ENCODE results near the gene TRIO.

The TRIO gene

GRCh38 chr5:14281746-14282181, 138.6 kb downstream of the TRIO start:
- H3K9me3 ChIP-seq (replicated peaks; ENCODE audit: insufficient read depth, low read length): no peaks in the 10 kb centered on the region
- H4K20me1 ChIP-seq (ENCODE audit: insufficient read depth, low read length): no peaks in the 10 kb centered on the region
- H3K36me3 ChIP-seq (replicated peaks; ENCODE audit: insufficient read depth, low read length): no peaks in the 10 kb centered on the region
- no peak overlapping the region for H3K27ac ChIP-seq (ENCODE audit: low read length)
- H3K4me1 ChIP-seq (ENCODE audit: low read length): 0 out of 2 replicates have a peak, but pooled peaks cover 8% of the 10 kb centered on the region
- H3K9ac ChIP-seq (ENCODE audit: low read length): no peak overlapping the region
- TF ChIP-seq EZH2 (optimal IDR thresholded peaks at IDR 0.05; ENCODE audit: low read depth, low read length) (no peak), EZH2phosphoT487 (IDR thresholded peaks at IDR 0.05; ENCODE audit: low read length) (no peak), CTCF (IDR thresholded peaks at IDR 0.05; ENCODE audit: low read length) (no peak)
- no peaks in the 10 kb centered on the region for H3K9me2 ChIP-seq (replicated peaks; ENCODE audit: insufficient read depth, low read length)
- no peak overlapping the region for H2AFZ ChIP-seq (ENCODE audit: low read length)
- no peak overlapping the region for H3K4me2 ChIP-seq (ENCODE audit: low read depth, low read length)
- 0 out of 2 replicates have a peak, but pooled peaks cover 3% of the 10 kb centered on the region for H3K79me2 ChIP-seq (ENCODE audit: low read length)
- DNase-seq: no peak
- no peaks in the 10 kb centered on the region for H3K27me3 ChIP-seq (replicated peaks; ENCODE audit: insufficient read depth, low read length)
- no peaks in the 10 kb centered on the region; the same call in 1 of the 2 replicates for H3F3A ChIP-seq (ENCODE audit: insufficient read depth, low read length)
- H3K4me3 ChIP-seq (ENCODE audit: low read length): no peak overlapping the region

GRCh38 chr5:14283139-14283538, 140.0 kb downstream of the TRIO start:
- H4K20me1 ChIP-seq (ENCODE audit: insufficient read depth, low read length): no peaks in the 10 kb centered on the region

GRCh38 chr5:14284392-14285148, 141.4 kb downstream of the TRIO start:
- Histone ChIP-seq H3K9ac (ENCODE audit: low read length) (no peak overlapping the region), H3K36me3 (replicated peaks; ENCODE audit: insufficient read depth, low read length) (no peaks in the 10 kb centered on the region), H3K4me1 (ENCODE audit: low read length) (0 out of 2 replicates have a peak, but pooled peaks cover 15% of the 10 kb centered on the region), H3K4me3 (ENCODE audit: low read length) (no peak overlapping the region), H3K79me2 (ENCODE audit: low read length) (0 out of 2 replicates have a peak, but pooled peaks cover 3% of the 10 kb centered on the region), H3K27me3 (replicated peaks; ENCODE audit: insufficient read depth, low read length) (no peaks in the 10 kb centered on the region), H3F3A (ENCODE audit: insufficient read depth, low read length) (no peaks in the 10 kb centered on the region), H3K9me3 (replicated peaks; ENCODE audit: insufficient read depth, low read length) (no peaks in the 10 kb centered on the region), H3K4me2 (ENCODE audit: low read depth, low read length) (no peak overlapping the region), H3K9me2 (replicated peaks; ENCODE audit: insufficient read depth, low read length) (no peaks in the 10 kb centered on the region), H2AFZ (ENCODE audit: low read length) (no peak overlapping the region), H3K27ac (ENCODE audit: low read length) (no peak overlapping the region), H4K20me1 (ENCODE audit: insufficient read depth, low read length) (no peaks in the 10 kb centered on the region)
- DNase-seq: no peak
- no peak for TF ChIP-seq EZH2phosphoT487 (IDR thresholded peaks at IDR 0.05; ENCODE audit: low read length)
- TF ChIP-seq CTCF (IDR thresholded peaks at IDR 0.05; ENCODE audit: low read length): no peak

More at GRCh38 chr5:14283139-14283538, 140.0 kb downstream of the TRIO start:
- Histone ChIP-seq H3F3A (ENCODE audit: insufficient read depth, low read length) (no peaks in the 10 kb centered on the region), H3K9me3 (replicated peaks; ENCODE audit: insufficient read depth, low read length) (no peaks in the 10 kb centered on the region), H3K9me2 (replicated peaks; ENCODE audit: insufficient read depth, low read length) (no peaks in the 10 kb centered on the region), H3K4me1 (ENCODE audit: low read length) (0 out of 2 replicates have a peak, but pooled peaks cover 15% of the 10 kb centered on the region), H3K4me2 (ENCODE audit: low read depth, low read length) (no peak overlapping the region), H3K27ac (ENCODE audit: low read length) (no peak overlapping the region), H3K36me3 (replicated peaks; ENCODE audit: insufficient read depth, low read length) (no peaks in the 10 kb centered on the region), H3K4me3 (ENCODE audit: low read length) (no peak overlapping the region), H3K9ac (ENCODE audit: low read length) (no peak overlapping the region), H3K79me2 (ENCODE audit: low read length) (0 out of 2 replicates have a peak, but pooled peaks cover 3% of the 10 kb centered on the region), H2AFZ (ENCODE audit: low read length) (no peak overlapping the region), H3K27me3 (replicated peaks; ENCODE audit: insufficient read depth, low read length) (no peaks in the 10 kb centered on the region)
- DNase-seq: no peak
- TF ChIP-seq EZH2phosphoT487 (IDR thresholded peaks at IDR 0.05; ENCODE audit: low read length) (no peak), EZH2 (optimal IDR thresholded peaks at IDR 0.05; ENCODE audit: low read depth, low read length) (no peak), CTCF (IDR thresholded peaks at IDR 0.05; ENCODE audit: low read length) (no peak)
